Hippocampal formation (tissue), 2 donors: ENCODE results near the gene SSX2IP.
"Not testable (repeated sequence)": the region's sequence is repeated elsewhere in the genome, so short reads cannot be mapped to it uniquely, and the experiment has no call there.

Source experiments
- DNase-seq, 2 donors: peaks; one replicate each; lab custom pipeline; 2025; lab: John Stamatoyannopoulos, UW

Gene SSX2IP

GRCh38 chr1:84690397-84691121, at the start of gene SSX2IP:
Gene SSX2IP, minus strand, starts transcription at chr1:84690461. Its CDS starts 19,242 bp downstream, at chr1:84671219.
- DNase-seq: peak; percentile 84 to 94

- DNase-seq: no peak
Measured at GRCh38 chr1:84738237-84738636, 48.0 kb upstream of the SSX2IP start.

- DNase-seq: no peak
Measured at GRCh38 chr1:84737590-84737989, 47.3 kb upstream of the SSX2IP start.

GRCh38 chr1:84736944-84737343, 46.7 kb upstream of the SSX2IP start:
- no peak for DNase-seq

GRCh38 chr1:84736445-84736844, 46.2 kb upstream of the SSX2IP start:
- no peak for DNase-seq

GRCh38 chr1:84735483-84735882, 45.2 kb upstream of the SSX2IP start:
- no peak for DNase-seq

- DNase-seq: no peak
Measured at GRCh38 chr1:84732520-84732919, 42.3 kb upstream of the SSX2IP start.

GRCh38 chr1:84731519-84731918, 41.3 kb upstream of the SSX2IP start:
- DNase-seq: no peak

GRCh38 chr1:84727711-84728110, 37.5 kb upstream of the SSX2IP start:
- not testable (repeated sequence) for DNase-seq

GRCh38 chr1:84726593-84727499, 36.6 kb upstream of the SSX2IP start:
- no peak for DNase-seq

GRCh38 chr1:84724128-84724860, 34.0 kb upstream of the SSX2IP start:
- no peak for DNase-seq

- no peak for DNase-seq
Measured at GRCh38 chr1:84722794-84723193, 32.5 kb upstream of the SSX2IP start.

GRCh38 chr1:84721872-84722271, 31.6 kb upstream of the SSX2IP start:
- not testable (repeated sequence) for DNase-seq

GRCh38 chr1:84721152-84721551, 30.9 kb upstream of the SSX2IP start:
- no peak for DNase-seq

GRCh38 chr1:84720221-84720780, 30.0 kb upstream of the SSX2IP start:
- DNase-seq: peak in 1 of 2 donors; percentile 58

- DNase-seq: no peak
Measured at GRCh38 chr1:84719543-84720217, 29.4 kb upstream of the SSX2IP start.

- DNase-seq: no peak
Measured at GRCh38 chr1:84715342-84716019, 25.2 kb upstream of the SSX2IP start.

GRCh38 chr1:84712276-84712874, 22.1 kb upstream of the SSX2IP start:
- no peak for DNase-seq

GRCh38 chr1:84711869-84712268, 21.6 kb upstream of the SSX2IP start:
- no peak for DNase-seq

- peak in 1 of 2 donors; percentile 73 for DNase-seq
Measured at GRCh38 chr1:84711121-84711520, 20.9 kb upstream of the SSX2IP start.
